Choroid plexus epithelial cell (primary cell): Measurements from ENCODE around the gene GADD45A.
A peak's percentile ranks its signal among the peaks of the same experiment; 100 is the strongest.
"Not testable (repeated sequence)": the region's sequence is repeated elsewhere in the genome, so short reads cannot be mapped to it uniquely, and the experiment has no call there.

Experiments
- DNase-seq: peaks from one replicate; pipeline ENCODE4 v3.0.0-alpha.2; 2010; ENCODE audit warnings: low read depth
- H3K4me3 ChIP-seq: 2 replicates; pipeline ENCODE4 v1.5.1; 2011; ENCODE audit warnings: low read depth, mild to moderate bottlenecking, control low read depth, low read length, moderate library complexity
- TF ChIP-seq, protein P1 (sequence below): conservative IDR thresholded peaks from 2 replicates; pipeline ENCODE4 v1.5.1; 2011; ENCODE audit warnings: low read depth, mild to moderate bottlenecking, control low read depth, inconsistent platforms, low read length, moderate library complexity

The GADD45A gene

DNA sequence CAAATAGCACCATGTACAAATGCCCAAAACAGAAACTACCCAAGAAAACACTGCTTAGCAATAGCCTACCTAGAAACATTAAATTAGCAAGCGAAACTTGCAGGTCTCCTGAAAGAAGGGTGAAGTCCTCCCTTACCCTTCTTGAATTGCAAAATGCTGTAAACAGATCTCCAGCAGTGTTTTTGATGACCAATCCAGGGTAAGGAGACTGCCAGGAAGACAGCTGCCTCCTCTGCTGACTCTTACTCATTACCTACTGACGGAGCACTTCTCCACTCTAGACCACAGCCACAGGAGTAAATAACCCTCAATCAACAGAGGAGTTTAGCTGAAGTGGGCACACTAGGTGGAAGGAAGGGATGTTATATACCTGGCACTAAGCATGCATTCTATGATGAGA lies 32.2 kb upstream of the GADD45A start:
- H3K4me3 ChIP-seq, result no peak overlapping the region
- DNase-seq, result peak; percentile 95
- TF ChIP-seq, protein P1, sequence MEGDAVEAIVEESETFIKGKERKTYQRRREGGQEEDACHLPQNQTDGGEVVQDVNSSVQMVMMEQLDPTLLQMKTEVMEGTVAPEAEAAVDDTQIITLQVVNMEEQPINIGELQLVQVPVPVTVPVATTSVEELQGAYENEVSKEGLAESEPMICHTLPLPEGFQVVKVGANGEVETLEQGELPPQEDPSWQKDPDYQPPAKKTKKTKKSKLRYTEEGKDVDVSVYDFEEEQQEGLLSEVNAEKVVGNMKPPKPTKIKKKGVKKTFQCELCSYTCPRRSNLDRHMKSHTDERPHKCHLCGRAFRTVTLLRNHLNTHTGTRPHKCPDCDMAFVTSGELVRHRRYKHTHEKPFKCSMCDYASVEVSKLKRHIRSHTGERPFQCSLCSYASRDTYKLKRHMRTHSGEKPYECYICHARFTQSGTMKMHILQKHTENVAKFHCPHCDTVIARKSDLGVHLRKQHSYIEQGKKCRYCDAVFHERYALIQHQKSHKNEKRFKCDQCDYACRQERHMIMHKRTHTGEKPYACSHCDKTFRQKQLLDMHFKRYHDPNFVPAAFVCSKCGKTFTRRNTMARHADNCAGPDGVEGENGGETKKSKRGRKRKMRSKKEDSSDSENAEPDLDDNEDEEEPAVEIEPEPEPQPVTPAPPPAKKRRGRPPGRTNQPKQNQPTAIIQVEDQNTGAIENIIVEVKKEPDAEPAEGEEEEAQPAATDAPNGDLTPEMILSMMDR, result no peak

GRCh38 chr1:67653304-67653703 lies 31.7 kb upstream of the GADD45A start:
- DNase-seq, result no peak
- no peak overlapping the region for H3K4me3 ChIP-seq
- TF ChIP-seq, protein P1, result no peak

GRCh38 chr1:67655581-67655980 lies 29.4 kb upstream of the GADD45A start:
- H3K4me3 ChIP-seq, result no peak overlapping the region
- TF ChIP-seq, protein P1, result no peak
- no peak for DNase-seq

DNA sequence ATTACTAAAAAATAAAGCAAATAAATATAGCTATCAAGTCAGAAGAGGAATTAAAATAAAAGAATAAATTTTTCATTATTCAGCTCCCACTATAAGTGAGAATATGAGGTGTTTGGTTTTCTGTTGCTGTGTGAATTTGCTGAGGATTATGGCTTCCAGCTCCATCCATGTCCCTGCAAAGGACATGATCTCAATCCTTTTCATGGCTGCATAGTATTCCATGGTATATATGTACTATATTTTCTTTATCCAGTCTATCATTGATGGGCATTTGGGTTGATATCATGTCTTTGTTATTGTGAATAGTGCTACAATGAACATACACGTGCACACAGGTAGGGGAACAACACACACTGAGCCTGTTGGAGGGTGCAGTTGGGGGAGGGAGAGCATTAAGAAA lies 27.8 kb upstream of the GADD45A start:
- not testable (repeated sequence) for H3K4me3 ChIP-seq, DNase-seq

GRCh38 chr1:67659229-67659628 lies 25.8 kb upstream of the GADD45A start:
- DNase-seq, result no peak
- TF ChIP-seq, protein P1, result no peak

GRCh38 chr1:67662884-67663283 lies 22.1 kb upstream of the GADD45A start:
- DNase-seq, result no peak
- no peak overlapping the region for H3K4me3 ChIP-seq
- TF ChIP-seq, protein P1, result no peak

More at GRCh38 chr1:67659229-67659628, 25.8 kb upstream of the GADD45A start:
- no peak overlapping the region for H3K4me3 ChIP-seq

DNA sequence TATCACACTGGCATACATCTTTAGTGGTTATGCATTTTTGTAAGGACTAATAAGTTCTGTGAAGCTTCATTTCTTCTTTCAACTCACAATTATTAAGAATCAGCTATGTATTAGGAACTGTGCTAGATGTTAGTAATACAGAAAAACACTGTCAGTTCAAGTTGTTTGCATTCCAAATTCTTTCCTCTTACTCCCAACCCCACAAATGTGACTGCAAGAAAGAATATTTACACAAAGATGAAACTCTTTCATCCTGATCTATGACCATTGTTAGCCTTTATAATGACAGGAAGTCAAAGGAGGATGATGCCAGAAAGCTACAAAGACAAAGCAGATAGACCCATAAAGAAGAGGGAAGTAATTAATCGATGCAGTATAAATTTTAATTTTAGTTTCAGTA lies 21.0 kb upstream of the GADD45A start:
- H3K4me3 ChIP-seq, result no peak overlapping the region
- no peak for DNase-seq
- TF ChIP-seq, protein P1, result no peak

- not testable (repeated sequence) for DNase-seq, H3K4me3 ChIP-seq
These were observed 19.7 kb upstream of the GADD45A start for GRCh38 chr1:67665307-67665706.
